Endodermal cell (in vitro differentiated cells): ENCODE results near the gene OGG1. TPM values are rescaled to one million over a fixed set of nuclear protein-coding genes. Genes with fewer than 3 reads are reported as not detected.

ENCODE experiments used
- DNase-seq: peaks from one replicate; pipeline ENCODE4 v3.0.0-alpha.2; 2017
- H3K27ac ChIP-seq: 2 replicates; pipeline ENCODE4 v1.5.1; 2013; ENCODE audit warnings: mild to moderate bottlenecking, low read depth, low read length, moderate library complexity
- H3K27me3 ChIP-seq: 2 replicates; pipeline ENCODE4 v1.6.1; 2013; ENCODE audit warnings: mild to moderate bottlenecking, low read length, moderate library complexity; ENCODE audit not compliant: insufficient read depth, control insufficient read depth, poor library complexity, severe bottlenecking
- H3K36me3 ChIP-seq: 2 replicates; pipeline ENCODE4 v1.7.0; 2013; ENCODE audit warnings: mild to moderate bottlenecking, low read length, moderate library complexity; ENCODE audit not compliant: control insufficient read depth, insufficient read depth
- H3K4me1 ChIP-seq: one replicate; pipeline ENCODE4 v1.7.0; 2013; ENCODE audit warnings: low read length; ENCODE audit not compliant: control insufficient read depth, insufficient read depth
- H3K4me3 ChIP-seq: 2 replicates; pipeline ENCODE4 v1.5.1; 2013; ENCODE audit warnings: mild to moderate bottlenecking, low read length, moderate library complexity
- H3K9ac ChIP-seq: 2 replicates; pipeline ENCODE4 v1.6.1; 2013; ENCODE audit warnings: mild to moderate bottlenecking, low read length, moderate library complexity; ENCODE audit not compliant: poor library complexity, severe bottlenecking; ENCODE audit errors: extremely low read depth
- H3K9me3 ChIP-seq: 2 replicates; pipeline ENCODE4 v1.6.1; 2013; ENCODE audit warnings: mild to moderate bottlenecking, low read length, moderate library complexity; ENCODE audit not compliant: control insufficient read depth
- H3K27ac Mint-ChIP-seq: 2 replicates; pipeline ENCODE4 v1.8.0; 2020; ENCODE audit warnings: mixed read lengths
- H3K27me3 Mint-ChIP-seq: 2 replicates; pipeline ENCODE4 v1.8.0; 2021; ENCODE audit warnings: mild to moderate bottlenecking, mixed read lengths; ENCODE audit not compliant: insufficient read depth
- H3K36me3 Mint-ChIP-seq: 2 replicates; pipeline ENCODE4 v1.8.0; 2020; ENCODE audit warnings: low read depth, mixed read lengths
- H3K4me1 Mint-ChIP-seq: 2 replicates; pipeline ENCODE4 v1.8.0; 2020; ENCODE audit warnings: mixed read lengths
- H3K4me3 Mint-ChIP-seq: 2 replicates; pipeline ENCODE4 v1.8.0; 2020; ENCODE audit warnings: mild to moderate bottlenecking, moderate library complexity, mixed read lengths
- H3K9me3 Mint-ChIP-seq: 2 replicates; pipeline ENCODE4 v1.8.0; 2020; ENCODE audit warnings: mild to moderate bottlenecking, mixed read lengths
- CTCF ChIP-seq: fragments of 200-600 bp; sonication (generic); conservative IDR thresholded peaks from 2 replicates; pipeline ENCODE4 v1.5.0; 2021; ENCODE audit warnings: antibody characterized with exemption, mild to moderate bottlenecking
- WGBS, 2 experiments: methylation state at CpG; one replicate each; pipeline versions ENCODE4 v1.1.5 to v1.1.7; 2013; ENCODE audit warnings: missing lambda C conversion rate in 2 of 2, mixed read lengths in 1 of 2; ENCODE audit not compliant: insufficient coverage in 1 of 2, insufficient read length in 1 of 2; 5-methylcytosine and 5-hydroxymethylcytosine counted together
- total RNA-seq, 2 donors: library from RNA; stranded (reverse); fragmentation: NEBNext Ultra II Directional in 1 of 2; extraction: Animal tissue kit (Norgen Biotek cat#: 25700) in 1 of 2; gene quantifications; 2 replicates in 1 of 2; 3 replicates in 1 of 2; pipeline ENCODE4 v1.2.1, GENCODE V29; 2021

OGG1 gene
- total RNA-seq, 2 donors from 2014 or later: 28.6 to 34.0 TPM

- peak; percentile 55 for DNase-seq
- Mint-ChIP-seq H3K4me1 (peaks cover 14% of the 10 kb centered on the region), H3K27me3 (no peaks in the 10 kb centered on the region), H3K27ac (peak overlapping the region; percentile 54), H3K36me3 (peaks cover 31% of the 10 kb centered on the region), H3K9me3 (no peaks in the 10 kb centered on the region), H3K4me3 (peak overlapping the region; percentile 72)
- Histone ChIP-seq H3K4me3 (peak overlapping the region; percentile 92), H3K36me3 (peaks cover 36% of the 10 kb centered on the region), H3K27ac (peak overlapping the region; percentile 100), H3K4me1 (peaks cover 9% of the 10 kb centered on the region), H3K27me3 (no peaks in the 10 kb centered on the region), H3K9me3 (no peaks in the 10 kb centered on the region), H3K9ac (peak overlapping the region; percentile 99)
- 34 to 82% methylated on average over 2 to 7 of the region's 7 CpGs for WGBS, 2 experiments
- TF ChIP-seq CTCF: no peak
Observed at GRCh38 chr3:9732740-9733115, 17.0 kb upstream of the OGG1 start.

GRCh38 chr3:9736831-9737230 is 12.9 kb upstream of the OGG1 start:
- H3K36me3 Mint-ChIP-seq: peaks cover 64% of the 10 kb centered on the region

GRCh38 chr3:9739181-9739580 is 10.6 kb upstream of the OGG1 start:
- H3K27ac Mint-ChIP-seq: no peak overlapping the region
- Histone ChIP-seq H3K27ac (no peak overlapping the region), H3K4me1 (peaks cover 9% of the 10 kb centered on the region), H3K4me3 (no peak overlapping the region), H3K9me3 (no peaks in the 10 kb centered on the region), H3K36me3 (peaks cover 97% of the 10 kb centered on the region), H3K27me3 (no peaks in the 10 kb centered on the region), H3K9ac (no peak overlapping the region)
- no peak overlapping the region for H3K4me3 Mint-ChIP-seq
- TF ChIP-seq CTCF: no peak
- peaks cover 80% of the 10 kb centered on the region for H3K36me3 Mint-ChIP-seq
- H3K4me1 Mint-ChIP-seq: no peaks in the 10 kb centered on the region
- H3K27me3 Mint-ChIP-seq: no peaks in the 10 kb centered on the region
- DNase-seq: no peak
- no peaks in the 10 kb centered on the region for H3K9me3 Mint-ChIP-seq
- WGBS, 2 experiments: 89 to 94% methylated on average over 9 to 15 of the region's 15 CpGs

More at GRCh38 chr3:9736831-9737230, 12.9 kb upstream of the OGG1 start:
- Mint-ChIP-seq H3K4me1 (peaks cover 9% of the 10 kb centered on the region), H3K27me3 (no peaks in the 10 kb centered on the region), H3K27ac (no peak overlapping the region), H3K4me3 (no peak overlapping the region), H3K9me3 (no peaks in the 10 kb centered on the region)
- Histone ChIP-seq H3K4me3 (no peak overlapping the region), H3K9me3 (no peaks in the 10 kb centered on the region), H3K27ac (no peak overlapping the region), H3K27me3 (no peaks in the 10 kb centered on the region), H3K36me3 (peaks cover 76% of the 10 kb centered on the region), H3K9ac (no peak overlapping the region), H3K4me1 (peaks cover 12% of the 10 kb centered on the region)
- WGBS, 2 experiments: 89 to 100% methylated on average over 1 to 2 of the region's 2 CpGs
- DNase-seq: no peak
- TF ChIP-seq CTCF: no peak
